Small intestine (tissue), 7 donors: ENCODE data around the gene QRICH1. TPM values are rescaled to one million over a fixed set of nuclear protein-coding genes. Genes with fewer than 3 reads are reported as not detected.

ENCODE experiments used
- DNase-seq, 2 donors: peaks; one replicate each; pipeline versions ENCODE4 v3.0.0 to v3.0.0-alpha.2; 2013
- FAIRE-seq: peaks from 2 replicates; lab custom pipeline; 2012; peaks lifted over from hg19 to GRCh38; lab: Jason Lieb, UNC
- H3K27ac ChIP-seq, 3 donors: one replicate each; pipeline ENCODE4 v1.5.1; 2013; ENCODE audit warnings: low read length in 2 of 3, mild to moderate bottlenecking in 2 of 3, control low read depth in 1 of 3, inconsistent platforms in 1 of 3, low read depth in 1 of 3, moderate library complexity in 1 of 3
- H3K27me3 ChIP-seq, 3 donors: one replicate each; pipeline ENCODE4 v1.6.1; 2013; ENCODE audit warnings: low read length in 3 of 3, inconsistent platforms in 1 of 3; ENCODE audit not compliant: control insufficient read depth in 3 of 3, insufficient read depth in 3 of 3
- H3K36me3 ChIP-seq, 3 donors: one replicate each; pipeline ENCODE4 v1.6.1; 2013; ENCODE audit warnings: low read length in 3 of 3, inconsistent platforms in 1 of 3, low read depth in 1 of 3, mild to moderate bottlenecking in 1 of 3, moderate library complexity in 1 of 3; ENCODE audit not compliant: control insufficient read depth in 3 of 3, insufficient read depth in 2 of 3
- H3K4me1 ChIP-seq, 3 donors: one replicate each; pipeline ENCODE4 v1.6.1; 2013; ENCODE audit warnings: low read length in 2 of 3, inconsistent platforms in 1 of 3, low read depth in 1 of 3, mild to moderate bottlenecking in 1 of 3, moderate library complexity in 1 of 3; ENCODE audit not compliant: control insufficient read depth in 3 of 3, insufficient read depth in 2 of 3
- H3K4me3 ChIP-seq, 3 donors: one replicate each; pipeline ENCODE4 v1.5.1; 2013; ENCODE audit warnings: low read length in 3 of 3, control low read depth in 1 of 3, inconsistent platforms in 1 of 3, low read depth in 1 of 3, mild to moderate bottlenecking in 1 of 3, moderate library complexity in 1 of 3
- H3K9me3 ChIP-seq, 2 donors: one replicate each; pipeline ENCODE4 v1.6.1; 2013; ENCODE audit warnings: low read depth in 1 of 2, low read length in 1 of 2; ENCODE audit not compliant: control insufficient read depth in 2 of 2, insufficient read depth in 1 of 2
- WGBS, 3 donors: extraction: QIAGEN DNeasy Blood & Tissue Kit; methylation state at CpG; one replicate each; pipeline ENCODE4 v1.1.7; 2013; 5-methylcytosine and 5-hydroxymethylcytosine counted together
- polyA plus RNA-seq, 4 donors: library from polyadenylated mRNA; stranded (reverse) in 3 of 4; unstranded in 1 of 4; fragments of 200-250 nt in 3 of 4; fragments of 120-200 nt in 1 of 4; gene quantifications; one replicate each; pipeline versions ENCODE4 v1.2.1 to v1.2.3, GENCODE V29; 2013
- donor health status: healthy with polysubstance abuse.
- donor health status: control.
- donor health status: control.
- donor health status: Bipolar disorder and iron deficiency.
- donor health status: healthy.

The QRICH1 gene
- polyA plus RNA-seq, 4 donors, result 27.9 to 57.8 (median 38.8) TPM

GRCh38 chr3:49027634-49028033 lies 66.2 kb downstream of the QRICH1 start:
- Histone ChIP-seq H3K27ac (no peak overlapping the region), H3K27me3 (no peaks in the 10 kb centered on the region), H3K4me1 (peaks cover 4 to 23% (median 7%) of the 10 kb centered on the region in 3 donors), H3K9me3 (no peaks in the 10 kb centered on the region), H3K36me3 (peaks cover 0 to 77% (median 23%) of the 10 kb centered on the region in 3 donors), H3K4me3 (no peak overlapping the region)
- WGBS, 3 donors, result 96 to 97% (median 97%) methylated on average over 9 of the region's 9 CpGs
- FAIRE-seq, result no peak
- no peak for DNase-seq

- Histone ChIP-seq H3K4me1 (peaks cover 4 to 24% (median 7%) of the 10 kb centered on the region in 3 donors), H3K36me3 (peaks cover 0 to 72% (median 14%) of the 10 kb centered on the region in 3 donors), H3K27ac (no peak overlapping the region), H3K27me3 (no peaks in the 10 kb centered on the region), H3K9me3 (no peaks in the 10 kb centered on the region), H3K4me3 (no peak overlapping the region)
- WGBS, 3 donors, result 91 to 96% (median 95%) methylated on average over 3 of the region's 3 CpGs
- DNase-seq, result no peak
- no peak for FAIRE-seq
Observed at GRCh38 chr3:49026536-49026935, 67.3 kb downstream of the QRICH1 start.

- Histone ChIP-seq H3K27ac (no peak overlapping the region), H3K36me3 (peaks cover 0 to 69% (median 11%) of the 10 kb centered on the region in 3 donors), H3K4me1 (peaks cover 4 to 24% (median 7%) of the 10 kb centered on the region in 3 donors), H3K4me3 (no peak overlapping the region), H3K27me3 (no peaks in the 10 kb centered on the region), H3K9me3 (no peaks in the 10 kb centered on the region)
- WGBS, 3 donors, result 89 to 92% (median 91%) methylated on average over 8 of the region's 8 CpGs
- DNase-seq (no peak), FAIRE-seq (no peak)
Observed at GRCh38 chr3:49025793-49026520, 67.9 kb downstream of the QRICH1 start.

- DNase-seq, result no peak
- Histone ChIP-seq H3K27ac (no peak overlapping the region), H3K36me3 (peaks cover 0 to 61% (median 11%) of the 10 kb centered on the region in 3 donors), H3K9me3 (no peaks in the 10 kb centered on the region), H3K27me3 (no peaks in the 10 kb centered on the region), H3K4me3 (no peak overlapping the region), H3K4me1 (peaks cover 4 to 29% (median 8%) of the 10 kb centered on the region in 3 donors)
- FAIRE-seq, result no peak
- WGBS, 3 donors, result 68 to 72% (median 69%) methylated on average over 13 of the region's 13 CpGs
Observed at GRCh38 chr3:49025005-49025792, 68.7 kb downstream of the QRICH1 start.

- no peak overlapping the region for H3K27ac ChIP-seq
- no peaks in the 10 kb centered on the region for H3K9me3 ChIP-seq
- peaks cover 4 to 37% (median 9%) of the 10 kb centered on the region in 3 donors for H3K4me1 ChIP-seq
- H3K27me3 ChIP-seq, result no peaks in the 10 kb centered on the region
- DNase-seq (no peak), FAIRE-seq (no peak)
- 58 to 73% (median 66%) methylated on average over 5 of the region's 5 CpGs for WGBS, 3 donors
- peaks cover 0 to 57% (median 11%) of the 10 kb centered on the region in 3 donors for H3K36me3 ChIP-seq
- H3K4me3 ChIP-seq, result no peak overlapping the region
Observed at GRCh38 chr3:49024449-49024848, 69.4 kb downstream of the QRICH1 start.

GRCh38 chr3:49023775-49024174 lies 70.1 kb downstream of the QRICH1 start:
- Histone ChIP-seq H3K4me3 (no peak overlapping the region), H3K27ac (no peak overlapping the region), H3K4me1 (peaks cover 4 to 42% (median 9%) of the 10 kb centered on the region in 3 donors), H3K36me3 (peaks cover 0 to 57% (median 11%) of the 10 kb centered on the region in 3 donors), H3K27me3 (no peaks in the 10 kb centered on the region), H3K9me3 (no peaks in the 10 kb centered on the region)
- no peak for DNase-seq
- WGBS, 3 donors, result 78 to 87% (median 80%) methylated on average over 4 of the region's 4 CpGs
- no peak for FAIRE-seq

GRCh38 chr3:49022688-49023171 lies 71.1 kb downstream of the QRICH1 start:
- H3K4me3 ChIP-seq, result peak overlapping the region; percentile 90 to 97 (median 90)
- peaks cover 0 to 53% (median 11%) of the 10 kb centered on the region in 3 donors for H3K36me3 ChIP-seq
- WGBS, 3 donors, result 2 to 14% (median 7%) methylated on average over 11 to 12 of the region's 12 CpGs
- no peak for FAIRE-seq
- H3K27me3 ChIP-seq, result no peaks in the 10 kb centered on the region
- H3K9me3 ChIP-seq, result no peaks in the 10 kb centered on the region
- peak in 1 of 2 donors; percentile 31 for DNase-seq
- H3K4me1 ChIP-seq, result peaks cover 0 to 32% (median 2%) of the 10 kb centered on the region in 3 donors
- H3K27ac ChIP-seq, result peak overlapping the region; percentile 100
